ENCODE measurements around the gene ADAMTSL5. TPM values are rescaled to one million over a fixed set of nuclear protein-coding genes. Genes with fewer than 3 reads are reported as not detected.
"Not testable (repeated sequence)": the region's sequence is repeated elsewhere in the genome, so short reads cannot be mapped to it uniquely, and the experiment has no call there.

The ADAMTSL5 gene
- total RNA-seq, 2 donors from 2014 or later, result 2.2 to 7.3 TPM

- intact Hi-C loops (cut with DNase I), result no loop called here
- H3K36me3 ChIP-seq, result no peaks in the 10 kb centered on the region
- H3K9ac ChIP-seq (ENCODE audit: low read depth in 2 of 2, low read length in 2 of 2), result peak overlapping the region in 1 of 2 donors; percentile 12
- peaks cover 19% of the 10 kb centered on the region for H3K27me3 ChIP-seq
- peaks cover 7% of the 10 kb centered on the region for H3K4me1 ChIP-seq
- no peaks in the 10 kb centered on the region for H3K9me3 ChIP-seq
- peak; percentile 85 for TF ChIP-seq CTCF (IDR thresholded peaks at IDR 0.05)
- H3K4me3 ChIP-seq, result peak overlapping the region; percentile 5
- DNase-seq, result peak; percentile 62
- H3K27ac ChIP-seq, result no peak overlapping the region
Measured at GRCh38 chr19:1503089-1503924, 9.5 kb downstream of the ADAMTSL5 start.

GRCh38 chr19:1502433-1503088, 10.3 kb downstream of the ADAMTSL5 start:
- H3K9ac ChIP-seq (ENCODE audit: low read depth in 2 of 2, low read length in 2 of 2), result peak overlapping the region in 1 of 2 donors; percentile 12
- intact Hi-C loops (cut with DNase I), result no loop called here
- H3K27me3 ChIP-seq, result peaks cover 19% of the 10 kb centered on the region
- no peaks in the 10 kb centered on the region for H3K36me3 ChIP-seq
- no peak for DNase-seq
- peaks cover 7% of the 10 kb centered on the region for H3K4me1 ChIP-seq
- no peak for TF ChIP-seq CTCF (IDR thresholded peaks at IDR 0.05)
- no peaks in the 10 kb centered on the region for H3K9me3 ChIP-seq
- peak overlapping the region; percentile 5 for H3K4me3 ChIP-seq
- H3K27ac ChIP-seq, result no peak overlapping the region

DNA sequence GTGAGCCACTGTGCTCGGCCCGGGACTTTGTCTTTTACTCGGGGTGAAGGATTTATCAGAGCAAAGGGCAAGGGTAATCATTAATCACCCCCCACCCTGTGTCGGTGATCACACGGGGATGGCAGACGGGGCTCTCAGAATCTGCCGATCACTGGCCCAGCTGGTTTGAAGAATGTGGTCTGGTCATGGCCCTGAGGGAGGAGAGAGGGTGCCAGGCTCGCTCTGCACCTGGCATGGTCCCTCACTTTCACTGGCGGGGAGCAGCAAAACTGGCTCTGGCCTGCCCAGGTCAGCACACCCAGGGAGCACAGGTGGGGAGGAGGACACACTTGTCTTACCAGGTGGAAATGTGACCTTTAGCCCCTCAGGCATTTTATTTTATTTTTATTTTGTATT, 11.6 kb downstream of the ADAMTSL5 start:
- no peaks in the 10 kb centered on the region for H3K9me3 ChIP-seq
- no peak for TF ChIP-seq CTCF (IDR thresholded peaks at IDR 0.05)
- peaks cover 19% of the 10 kb centered on the region for H3K27me3 ChIP-seq
- DNase-seq, result no peak
- intact Hi-C loops (cut with DNase I), result no loop called here
- no peak overlapping the region for H3K27ac ChIP-seq
- H3K36me3 ChIP-seq, result no peaks in the 10 kb centered on the region
- no peak overlapping the region for H3K4me3 ChIP-seq
- peaks cover 7% of the 10 kb centered on the region for H3K4me1 ChIP-seq
- no peak overlapping the region for H3K9ac ChIP-seq (ENCODE audit: low read depth in 2 of 2, low read length in 2 of 2)

DNA sequence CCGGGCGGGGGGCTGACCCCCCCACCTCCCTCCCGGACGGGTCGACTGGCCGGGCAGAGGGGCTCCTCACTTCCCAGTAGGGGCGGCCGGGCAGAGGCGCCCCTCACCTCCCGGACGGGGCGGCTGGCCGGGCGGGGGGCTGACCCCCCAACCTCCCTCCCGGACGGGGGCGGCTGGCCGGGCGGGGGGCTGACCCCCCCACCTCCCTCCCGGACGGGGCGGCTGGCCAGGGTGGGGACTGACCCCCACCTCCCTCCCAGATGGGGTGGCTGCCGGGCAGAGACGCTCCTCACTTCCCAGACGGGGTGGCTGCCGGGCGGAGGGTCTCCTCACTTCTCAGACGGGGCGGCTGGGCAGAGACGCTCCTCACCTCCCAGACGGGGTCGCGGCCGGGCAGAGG, 13.6 kb downstream of the ADAMTSL5 start:
- H3K4me1 ChIP-seq, result not testable (repeated sequence)
- H3K27me3 ChIP-seq, result peaks cover 18% of the 10 kb centered on the region

DNA sequence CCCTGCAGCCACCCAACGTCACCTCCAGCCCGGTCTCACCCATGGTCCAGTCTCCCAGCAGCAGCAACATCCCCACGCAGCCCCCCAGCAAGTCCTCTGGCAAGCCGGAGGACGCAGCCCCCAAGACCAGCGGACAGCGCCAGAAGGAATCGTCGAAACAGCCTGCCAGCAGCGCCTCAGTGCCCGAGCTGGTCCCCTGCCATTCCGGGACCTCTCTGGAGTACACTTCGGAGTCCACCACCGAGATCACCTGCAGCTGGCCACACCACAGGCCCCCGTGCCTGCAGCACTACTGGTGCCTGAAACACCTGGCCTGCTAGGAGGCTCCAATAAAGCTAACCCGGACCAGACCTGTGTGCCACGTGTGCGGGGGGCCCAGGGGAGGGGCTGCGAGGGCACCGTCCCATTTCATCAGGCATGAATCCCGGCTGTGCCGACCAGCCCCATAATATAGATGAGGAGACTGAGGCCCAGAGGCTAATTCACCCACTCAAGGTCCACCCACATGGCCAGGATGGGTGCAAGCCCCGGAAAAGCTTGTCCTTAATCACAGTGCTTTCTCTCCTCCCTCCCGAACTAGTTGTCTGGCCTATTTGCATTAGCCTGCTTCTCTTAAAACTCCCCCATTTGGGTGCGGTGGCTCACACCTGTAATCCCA, 15.1 kb downstream of the ADAMTSL5 start:
- intact Hi-C loops (cut with DNase I), result no loop called here
- Histone ChIP-seq H3K27ac (no peak overlapping the region), H3K36me3 (no peaks in the 10 kb centered on the region), H3K9ac (ENCODE audit: low read depth in 2 of 2, low read length in 2 of 2) (no peak overlapping the region), H3K9me3 (no peaks in the 10 kb centered on the region), H3K4me1 (no peaks in the 10 kb centered on the region), H3K4me3 (no peak overlapping the region), H3K27me3 (peaks cover 3% of the 10 kb centered on the region)
- no peak for DNase-seq
- TF ChIP-seq CTCF (IDR thresholded peaks at IDR 0.05), result no peak

More for the DNA sequence above, 13.6 kb downstream of the ADAMTSL5 start:
- H3K4me3 ChIP-seq; H3K27ac ChIP-seq; intact Hi-C loops (cut with DNase I); H3K9ac ChIP-seq (ENCODE audit: low read depth in 2 of 2, low read length in 2 of 2); H3K36me3 ChIP-seq; DNase-seq; H3K9me3 ChIP-seq: not testable (repeated sequence)

All from colonic mucosa (tissue), 4 donors.